Measurements from ENCODE around the gene ZNF576. TPM values are rescaled to one million over a fixed set of nuclear protein-coding genes. Genes with fewer than 3 reads are reported as not detected.
A peak's percentile ranks its signal among the peaks of the same experiment; 100 is the strongest.

Gene ZNF576
- total and polyA plus RNA-seq, 9 of the 15 experiments (the other 6 are each of a cell fraction or from before 2014, with no cell fraction given), result 6.8 to 18.2 (median 12.2) TPM

GRCh38 chr19:43612374-43612773, 16.0 kb downstream of the ZNF576 start:
- in situ Hi-C loops (cut with MboI) (no loop called here), intact Hi-C loops (cut with micrococcal nuclease) (no loop called here)
- H3K4me2 ChIP-seq (ENCODE audit: insufficient read depth, low read length), result no peak overlapping the region
- no peak overlapping the region for H3K4me3 ChIP-seq
- no peak overlapping the region for H3K27ac ChIP-seq (ENCODE audit: extremely low read depth, low read depth, low read length)
- WGBS (ENCODE audit: insufficient coverage, low coverage, missing lambda C conversion rate), result 98% methylated on average over 8 of the region's 12 CpGs
- no peak overlapping the region for H2AFZ ChIP-seq (ENCODE audit: low read depth, low read length)
- ATAC-seq (no peak), FAIRE-seq (no peak), DNase-seq (ENCODE audit: extremely low read depth in 1 of 4, low spot score in 3 of 4) (no peak)
- peaks cover 42% of the 10 kb centered on the region; the same call in 2 of the 3 replicates for H3K36me3 ChIP-seq (ENCODE audit: control insufficient read depth, insufficient read depth, low read length)
- peaks cover 6% of the 10 kb centered on the region for H3K9me1 ChIP-seq (ENCODE audit: control insufficient read depth, insufficient read depth, low read length)
- H3K27me3 ChIP-seq (ENCODE audit: control insufficient read depth in 2 of 2, insufficient read depth in 2 of 2, low read length in 2 of 2), result no peaks in the 10 kb centered on the region
- no peak for TF ChIP-seq THAP12 (CRISPR knock-in tag; IDR thresholded peaks at IDR 0.05)
- no peak for TF ChIP-seq AFF1 (IDR thresholded peaks at IDR 0.05; ENCODE audit: low read depth in 1 of 2, partially characterized antibody in 2 of 2)
- no peak for TF ChIP-seq PRDM10 (IDR thresholded peaks at IDR 0.05; ENCODE audit: partially characterized antibody)
- no peak for TF ChIP-seq PTBP1 (IDR thresholded peaks at IDR 0.05; ENCODE audit: low read depth, low read length)
- no peak for TF ChIP-seq FOXA1 (IDR thresholded peaks at IDR 0.05; ENCODE audit: borderline replicate concordance)
- no peak for TF ChIP-seq CBX3 (IDR thresholded peaks at IDR 0.05; ENCODE audit: borderline replicate concordance in 1 of 2, low read length in 2 of 2)
- no peak for TF ChIP-seq ETV1 (tag; conservative IDR thresholded peaks at IDR 0.05; ENCODE audit: low read depth)
- no peak for TF ChIP-seq SP2 (IDR thresholded peaks at IDR 0.05; ENCODE audit: extremely low read depth, low read depth, low read length, poor library complexity, severe bottlenecking)
- no peak for TF ChIP-seq HDAC6 (IDR thresholded peaks at IDR 0.05; ENCODE audit: low read depth, low read length)
- no peak for TF ChIP-seq ZBTB12 (CRISPR knock-in tag; IDR thresholded peaks at IDR 0.05)
- no peaks in the 10 kb centered on the region for H3K9me3 ChIP-seq (replicated peaks; ENCODE audit: control insufficient read depth, insufficient read depth, low read depth, low read length)
- BruUV-seq (replicated peaks), result no TSS peak
- no peaks in the 10 kb centered on the region for H4K20me1 ChIP-seq (replicated peaks; ENCODE audit: control insufficient read depth, insufficient read depth, low read length)
- ChIA-PET POLR2A (interaction anchor here (8.7 kb wide), 1 partner anchor 15 kb away, joined by 60 read pairs; the partner anchor contains the start of genes IRGQ and ZNF576), CTCF (ENCODE audit: low intra/inter-chr PET ratio) (no interaction called here)
- peaks cover 30% of the 10 kb centered on the region for H3K79me2 ChIP-seq (ENCODE audit: control insufficient read depth, insufficient read depth, low read length)
- H3K9ac ChIP-seq (ENCODE audit: insufficient read depth in 1 of 2, low read depth in 2 of 2, low read length in 2 of 2), result peak overlapping the region in 1 of 2 experiments; percentile 58; a peak in 1 of 4 replicates
- H3K4me1 ChIP-seq (replicated peaks in 1 of 2; ENCODE audit: control insufficient read depth in 2 of 2, insufficient read depth in 2 of 2, low read length in 2 of 2), result peaks cover 29 to 42% of the 10 kb centered on the region in 2 experiments
